ENCODE results near the gene ARF1. TPM values are rescaled to one million over a fixed set of nuclear protein-coding genes. Genes with fewer than 3 reads are reported as not detected.
A peak's percentile ranks its signal among the peaks of the same experiment; 100 is the strongest.

ARF1 gene
- total and polyA plus RNA-seq, 2 of the 8 experiments (the other 6 are each of a cell fraction or from before 2014, with no cell fraction given) = 265 to 471 TPM

- H2BK12ac ChIP-seq (ENCODE audit: low read depth, low read length) = no peak overlapping the region
- H3K27me3 ChIP-seq (replicated peaks in 1 of 4; ENCODE audit: control insufficient read depth in 3 of 4, extremely low read depth in 1 of 4, insufficient read depth in 3 of 4, low read length in 3 of 4) = peaks cover 21 to 86% (median 80%) of the 10 kb centered on the region in 4 experiments
- peaks cover 17% of the 10 kb centered on the region; the same call in 1 of the 2 replicates for H3K23me2 ChIP-seq (ENCODE audit: low read depth, low read length)
- H3K9ac ChIP-seq (replicated peaks in 1 of 4; ENCODE audit: extremely low read depth in 1 of 4, low read depth in 3 of 4, low read length in 3 of 4) = no peak overlapping the region
- H2BK5ac ChIP-seq (ENCODE audit: low read depth, low read length) = no peak overlapping the region
- H2AFZ ChIP-seq (ENCODE audit: low read length) = no peak overlapping the region
- no peak for FAIRE-seq
- H4K20me1 ChIP-seq (replicated peaks in 1 of 2; ENCODE audit: control insufficient read depth in 1 of 2, insufficient read depth in 2 of 2, low read length in 2 of 2) = peaks cover 3 to 4% of the 10 kb centered on the region in 2 experiments
- no peak overlapping the region for H3K4me3 ChIP-seq (ENCODE audit: extremely low read depth in 1 of 4, insufficient read depth in 2 of 4, low read depth in 3 of 4, low read length in 4 of 4)
- no peak overlapping the region for H3K18ac ChIP-seq (ENCODE audit: extremely low read depth, low read length)
- no peak overlapping the region for H2BK20ac ChIP-seq (ENCODE audit: low read length)
- no peak overlapping the region for H2BK120ac ChIP-seq (replicated peaks; ENCODE audit: low read depth, low read length)
- H2AK5ac ChIP-seq (ENCODE audit: low read depth, low read length) = no peak overlapping the region
- H3K4ac ChIP-seq (replicated peaks; ENCODE audit: insufficient read length, low read depth, low read length) = no peak overlapping the region
- H4K5ac ChIP-seq (ENCODE audit: insufficient read length, low read depth, low read length) = no peak overlapping the region
- ChIA-PET POLR2A (ENCODE audit: partially characterized antibody) (interaction anchor here (0.6 to 1.4 kb wide), 2 partner anchors 15 to 77 kb away, joined by 3 to 4 read pairs; partner anchors contain the start of gene ARF1), CTCF (ENCODE audit: partially characterized antibody) (interaction anchor here (0.7 to 14.1 kb wide), 4 partner anchors 10 to 64 kb away, joined by 3 to 197 read pairs (median 4); partner anchors contain the start of gene WNT3A)
- no peaks in the 10 kb centered on the region for H3K9me3 ChIP-seq (ENCODE audit: insufficient read depth in 2 of 2, low read depth in 1 of 2, low read length in 1 of 2)
- H4K91ac ChIP-seq (replicated peaks; ENCODE audit: insufficient read length, low read length) = no peak overlapping the region
- no peaks in the 10 kb centered on the region for H3K79me2 ChIP-seq (ENCODE audit: control insufficient read depth in 1 of 2, insufficient read depth in 2 of 2, low read length in 2 of 2)
- no peak overlapping the region for H3K4me2 ChIP-seq (ENCODE audit: insufficient read depth in 1 of 2, low read depth in 2 of 2, low read length in 2 of 2)
- no peaks in the 10 kb centered on the region for H3K79me1 ChIP-seq (ENCODE audit: low read depth, low read length)
- H3K36me3 ChIP-seq (ENCODE audit: control insufficient read depth in 2 of 4, insufficient read depth in 4 of 4, low read length in 3 of 4) = no peaks in the 10 kb centered on the region
- no peak overlapping the region for H3K14ac ChIP-seq (ENCODE audit: insufficient read length)
- TF ChIP-seq CHD2 (IDR thresholded peaks at IDR 0.05; ENCODE audit: low read length) = no peak
- no peak for TF ChIP-seq ATF3 (IDR thresholded peaks at IDR 0.05; ENCODE audit: insufficient read depth, low read depth, low read length)
- H2BK15ac ChIP-seq (ENCODE audit: low read length) = no peak overlapping the region
- H3K27ac ChIP-seq (ENCODE audit: low read depth, low read length) = no peak overlapping the region
- WGBS, 2 experiments (ENCODE audit: extremely low coverage in 1 of 2, insufficient coverage in 1 of 2, insufficient read length in 1 of 2, insufficient replicate concordance in 2 of 2, low coverage in 1 of 2, low lambda C conversion rate in 2 of 2, missing lambda C conversion rate in 1 of 2) = 61% methylated on average over 4 of the region's 4 CpGs; no CpG with 5 or more reads in 1 of the 2 experiments
- H3K23ac ChIP-seq (ENCODE audit: insufficient read length) = no peak overlapping the region
- H3K56ac ChIP-seq (replicated peaks; ENCODE audit: insufficient read length, low read depth, low read length) = no peak overlapping the region
- peaks cover 0 to 6% (median 0%) of the 10 kb centered on the region in 4 experiments; a peak in 1 of 7 replicates for H3K4me1 ChIP-seq (replicated peaks in 1 of 4; ENCODE audit: control insufficient read depth in 3 of 4, insufficient read depth in 4 of 4, low read length in 3 of 4)
- no peak overlapping the region for H4K8ac ChIP-seq (ENCODE audit: extremely low read depth, insufficient read depth, low read length)
- peak in 1 of 2 experiments; percentile 40 for DNase-seq (ENCODE audit: low read depth in 1 of 2, low spot score in 2 of 2)
Measured at GRCh38 chr1:228066416-228066815, 16.1 kb upstream of the ARF1 start.
